HEK293 (cell line): ENCODE results near the gene GPALPP1.

Source experiments
- CTCF ChIA-PET: fragments of 350-600 bp; formaldehyde crosslinking; extraction: SDS; loops from one replicate; lab custom pipeline; 2021; ENCODE audit warnings: antibody characterized with exemption; lab: Yijun Ruan, JAX
- POLR2A ChIA-PET: fragments of 300-600 bp; formaldehyde crosslinking; extraction: SDS; loops from one replicate; lab custom pipeline; 2020; ENCODE audit warnings: antibody characterized with exemption, inconsistent platforms; lab: Yijun Ruan, JAX
- H3K27ac ChIP-seq: fragments of 200-500 bp; sonication (Bioruptor generic); 2 replicates; pipeline ENCODE4 v1.5.1; 2014; ENCODE audit warnings: low read depth, low read length, control low read depth, inconsistent platforms; ENCODE audit errors: extremely low read depth
- H3K36me3 ChIP-seq, 2 experiments: fragments of 200-500 bp in 1 of 2; sonication (Bioruptor generic) in 1 of 2; 1 replicate in 1 of 2; 2 replicates in 1 of 2; pipeline ENCODE4 v1.5.1; 2014 to 2017; ENCODE audit warnings: inconsistent platforms in 2 of 2, low read length in 2 of 2; ENCODE audit not compliant: control insufficient read depth in 2 of 2, insufficient read depth in 1 of 2
- H3K4me1 ChIP-seq: fragments of 200-500 bp; sonication (Bioruptor generic); 2 replicates; pipeline ENCODE4 v1.5.1; 2014; ENCODE audit warnings: mild to moderate bottlenecking, low read length, inconsistent platforms; ENCODE audit not compliant: control insufficient read depth, insufficient read depth
- H3K4me3 ChIP-seq: 2 replicates; pipeline ENCODE4 v1.5.1; 2011; ENCODE audit warnings: low read depth, mild to moderate bottlenecking, control low read depth, low read length, moderate library complexity
- H3K9me3 ChIP-seq: fragments of 200-500 bp; sonication (Bioruptor generic); 2 replicates; pipeline ENCODE4 v1.5.1; 2014; ENCODE audit warnings: low read depth, low read length, inconsistent platforms; ENCODE audit not compliant: control insufficient read depth, insufficient read depth
- ZFHX2 ChIP-seq: fragments of 450-650 bp; formaldehyde crosslinking; conservative IDR thresholded peaks from 2 replicates; pipeline ENCODE4 v1.5.1; 2016; ENCODE audit warnings: missing biosample characterization, missing genetic modification characterization
- ZFP37 ChIP-seq: fragments of 450-650 bp; formaldehyde crosslinking; IDR thresholded peaks from 2 replicates; pipeline ENCODE4 v1.5.1; 2016; ENCODE audit warnings: missing biosample characterization, missing genetic modification characterization
- ZNF175 ChIP-seq: fragments of 450-650 bp; formaldehyde crosslinking; IDR thresholded peaks from 2 replicates; pipeline ENCODE4 v1.5.1; 2016; ENCODE audit warnings: missing biosample characterization, missing genetic modification characterization
- ZNF521 ChIP-seq: fragments of 450-650 bp; formaldehyde crosslinking; IDR thresholded peaks from 2 replicates; pipeline ENCODE4 v1.5.1; 2017; ENCODE audit warnings: missing biosample characterization, mild to moderate bottlenecking, missing genetic modification characterization
- ZNF600 ChIP-seq: fragments of 450-650 bp; formaldehyde crosslinking; IDR thresholded peaks from 2 replicates; pipeline ENCODE4 v1.5.1; 2016; ENCODE audit warnings: missing biosample characterization, missing genetic modification characterization
- ZNF677 ChIP-seq: fragments of 450-650 bp; IDR thresholded peaks from 2 replicates; pipeline ENCODE4 v1.5.0; 2018; ENCODE audit warnings: missing biosample characterization, mild to moderate bottlenecking, missing genetic modification characterization, moderate library complexity
- TF ChIP-seq, protein P1 (sequence below): fragments of 450-650 bp; formaldehyde crosslinking; conservative IDR thresholded peaks from 2 replicates; pipeline ENCODE4 v1.5.1; 2016; ENCODE audit warnings: low read depth, missing biosample characterization, missing genetic modification characterization
- TF ChIP-seq, protein P2 (sequence below): fragments of 450-650 bp; formaldehyde crosslinking; IDR thresholded peaks from 2 replicates; pipeline ENCODE4 v1.5.1; 2017; ENCODE audit warnings: missing biosample characterization, missing genetic modification characterization
- TF ChIP-seq, protein P3 (sequence below): fragments of 450-650 bp; formaldehyde crosslinking; IDR thresholded peaks from 2 replicates; pipeline ENCODE4 v1.5.1; 2016; ENCODE audit warnings: missing biosample characterization, missing genetic modification characterization

The GPALPP1 gene

DNA sequence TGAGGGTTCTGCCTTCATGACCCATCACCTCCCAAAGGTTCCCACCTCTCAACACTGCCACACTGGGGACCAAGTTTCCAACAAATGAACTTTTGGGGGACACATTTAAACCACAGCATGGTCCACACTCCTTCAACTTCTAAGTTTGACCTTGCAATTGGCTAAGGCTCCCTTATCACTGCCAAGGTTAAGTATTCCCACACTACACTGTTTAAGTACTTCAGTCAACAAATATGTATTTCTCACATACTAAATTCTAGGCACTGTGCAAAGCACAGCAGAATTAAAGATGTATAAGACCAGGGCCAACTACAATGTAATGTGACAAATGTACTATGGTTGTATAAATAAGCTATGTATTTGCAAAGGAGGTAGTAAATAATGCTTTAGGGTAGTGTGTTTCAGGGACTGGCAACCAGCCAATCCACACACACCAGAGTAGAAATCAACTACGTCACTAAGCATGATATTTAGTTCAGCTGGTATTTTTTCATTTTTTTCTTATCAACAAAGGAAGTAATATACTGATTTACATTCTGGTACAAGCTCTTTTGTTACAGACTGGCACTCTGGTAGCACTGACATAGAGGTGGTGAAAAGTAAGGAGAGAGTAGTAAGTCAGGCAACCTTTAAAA is 12.3 kb upstream of the GPALPP1 start:
- ChIA-PET CTCF (interaction anchor here (0.6 to 1.2 kb wide), 4 partner anchors 38 to 494 kb away, joined by 3 to 6 read pairs (median 4); no protein-coding TSS in a partner anchor), POLR2A (no interaction called here)
- Histone ChIP-seq H3K4me1 (peaks cover 3% of the 10 kb centered on the region; the same call in 1 of the 2 replicates), H3K27ac (no peak overlapping the region), H3K36me3 (peaks cover 15 to 57% of the 10 kb centered on the region in 2 experiments), H3K9me3 (no peaks in the 10 kb centered on the region), H3K4me3 (no peak overlapping the region)
- TF ChIP-seq, protein P1, sequence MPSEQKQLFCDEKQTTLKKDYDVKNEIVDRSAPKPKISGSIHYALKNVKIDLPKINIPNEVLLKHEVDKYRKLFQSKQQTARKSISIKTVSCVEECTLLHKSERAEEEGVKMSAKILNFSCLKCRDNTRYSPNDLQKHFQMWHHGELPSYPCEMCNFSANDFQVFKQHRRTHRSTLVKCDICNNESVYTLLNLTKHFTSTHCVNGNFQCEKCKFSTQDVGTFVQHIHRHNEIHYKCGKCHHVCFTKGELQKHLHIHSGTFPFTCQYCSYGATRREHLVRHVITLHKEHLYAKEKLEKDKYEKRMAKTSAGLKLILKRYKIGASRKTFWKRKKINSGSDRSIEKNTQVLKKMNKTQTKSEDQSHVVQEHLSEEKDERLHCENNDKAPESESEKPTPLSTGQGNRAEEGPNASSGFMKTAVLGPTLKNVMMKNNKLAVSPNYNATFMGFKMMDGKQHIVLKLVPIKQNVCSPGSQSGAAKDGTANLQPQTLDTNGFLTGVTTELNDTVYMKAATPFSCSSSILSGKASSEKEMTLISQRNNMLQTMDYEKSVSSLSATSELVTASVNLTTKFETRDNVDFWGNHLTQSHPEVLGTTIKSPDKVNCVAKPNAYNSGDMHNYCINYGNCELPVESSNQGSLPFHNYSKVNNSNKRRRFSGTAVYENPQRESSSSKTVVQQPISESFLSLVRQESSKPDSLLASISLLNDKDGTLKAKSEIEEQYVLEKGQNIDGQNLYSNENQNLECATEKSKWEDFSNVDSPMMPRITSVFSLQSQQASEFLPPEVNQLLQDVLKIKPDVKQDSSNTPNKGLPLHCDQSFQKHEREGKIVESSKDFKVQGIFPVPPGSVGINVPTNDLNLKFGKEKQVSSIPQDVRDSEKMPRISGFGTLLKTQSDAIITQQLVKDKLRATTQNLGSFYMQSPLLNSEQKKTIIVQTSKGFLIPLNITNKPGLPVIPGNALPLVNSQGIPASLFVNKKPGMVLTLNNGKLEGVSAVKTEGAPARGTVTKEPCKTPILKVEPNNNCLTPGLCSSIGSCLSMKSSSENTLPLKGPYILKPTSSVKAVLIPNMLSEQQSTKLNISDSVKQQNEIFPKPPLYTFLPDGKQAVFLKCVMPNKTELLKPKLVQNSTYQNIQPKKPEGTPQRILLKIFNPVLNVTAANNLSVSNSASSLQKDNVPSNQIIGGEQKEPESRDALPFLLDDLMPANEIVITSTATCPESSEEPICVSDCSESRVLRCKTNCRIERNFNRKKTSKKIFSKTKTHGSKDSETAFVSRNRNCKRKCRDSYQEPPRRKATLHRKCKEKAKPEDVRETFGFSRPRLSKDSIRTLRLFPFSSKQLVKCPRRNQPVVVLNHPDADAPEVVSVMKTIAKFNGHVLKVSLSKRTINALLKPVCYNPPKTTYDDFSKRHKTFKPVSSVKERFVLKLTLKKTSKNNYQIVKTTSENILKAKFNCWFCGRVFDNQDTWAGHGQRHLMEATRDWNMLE (tag by site-specific recombination), result no peak
- TF ChIP-seq, protein P2, sequence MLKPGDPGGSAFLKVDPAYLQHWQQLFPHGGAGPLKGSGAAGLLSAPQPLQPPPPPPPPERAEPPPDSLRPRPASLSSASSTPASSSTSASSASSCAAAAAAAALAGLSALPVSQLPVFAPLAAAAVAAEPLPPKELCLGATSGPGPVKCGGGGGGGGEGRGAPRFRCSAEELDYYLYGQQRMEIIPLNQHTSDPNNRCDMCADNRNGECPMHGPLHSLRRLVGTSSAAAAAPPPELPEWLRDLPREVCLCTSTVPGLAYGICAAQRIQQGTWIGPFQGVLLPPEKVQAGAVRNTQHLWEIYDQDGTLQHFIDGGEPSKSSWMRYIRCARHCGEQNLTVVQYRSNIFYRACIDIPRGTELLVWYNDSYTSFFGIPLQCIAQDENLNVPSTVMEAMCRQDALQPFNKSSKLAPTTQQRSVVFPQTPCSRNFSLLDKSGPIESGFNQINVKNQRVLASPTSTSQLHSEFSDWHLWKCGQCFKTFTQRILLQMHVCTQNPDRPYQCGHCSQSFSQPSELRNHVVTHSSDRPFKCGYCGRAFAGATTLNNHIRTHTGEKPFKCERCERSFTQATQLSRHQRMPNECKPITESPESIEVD (tag by site-specific recombination), result peak; percentile 45

DNA sequence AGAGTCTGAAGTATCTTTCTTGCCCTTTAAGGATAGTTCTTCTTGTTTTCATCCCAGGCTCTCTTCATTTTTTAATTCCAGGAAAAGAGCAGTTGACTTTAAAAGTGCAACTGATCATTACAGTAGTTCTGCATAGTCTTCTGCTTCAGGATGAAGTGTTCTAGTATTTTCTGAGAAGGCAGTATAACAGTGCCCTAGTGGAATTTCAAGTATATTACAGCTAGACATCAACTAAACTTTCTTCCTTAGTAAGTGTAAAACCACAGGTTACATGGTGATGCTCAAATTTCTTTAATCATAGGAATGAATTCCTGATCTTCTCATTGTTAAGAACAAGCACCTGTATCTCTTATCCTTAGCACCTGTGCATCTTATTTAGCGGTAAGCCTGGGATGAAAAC is 11.0 kb upstream of the GPALPP1 start:
- no peaks in the 10 kb centered on the region for H3K9me3 ChIP-seq
- H3K27ac ChIP-seq, result no peak overlapping the region
- POLR2A ChIA-PET, result no interaction called here
- CTCF ChIA-PET, result no interaction called here
- no peaks in the 10 kb centered on the region for H3K4me1 ChIP-seq
- no peak for TF ChIP-seq ZNF175
- TF ChIP-seq ZNF677 (tag by site-specific recombination), result no peak
- TF ChIP-seq, protein P3, sequence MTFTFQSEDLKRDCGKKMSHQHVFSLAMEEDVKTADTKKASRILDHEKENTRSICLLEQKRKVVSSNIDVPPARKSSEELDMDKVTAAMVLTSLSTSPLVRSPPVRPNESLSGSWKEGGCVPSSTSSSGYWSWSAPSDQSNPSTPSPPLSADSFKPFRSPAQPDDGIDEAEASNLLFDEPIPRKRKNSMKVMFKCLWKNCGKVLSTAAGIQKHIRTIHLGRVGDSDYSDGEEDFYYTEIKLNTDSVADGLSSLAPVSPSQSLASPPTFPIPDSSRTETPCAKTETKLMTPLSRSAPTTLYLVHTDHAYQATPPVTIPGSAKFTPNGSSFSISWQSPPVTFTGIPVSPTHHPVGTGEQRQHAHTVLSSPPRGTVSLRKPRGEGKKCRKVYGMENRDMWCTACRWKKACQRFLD (tag by site-specific recombination), result no peak
- no peak for TF ChIP-seq ZNF521 (tag by site-specific recombination)
- TF ChIP-seq, all 188 proteins: peak for 0
- Histone ChIP-seq H3K36me3 (peaks cover 15 to 57% of the 10 kb centered on the region in 2 experiments), H3K4me3 (no peak overlapping the region)

DNA sequence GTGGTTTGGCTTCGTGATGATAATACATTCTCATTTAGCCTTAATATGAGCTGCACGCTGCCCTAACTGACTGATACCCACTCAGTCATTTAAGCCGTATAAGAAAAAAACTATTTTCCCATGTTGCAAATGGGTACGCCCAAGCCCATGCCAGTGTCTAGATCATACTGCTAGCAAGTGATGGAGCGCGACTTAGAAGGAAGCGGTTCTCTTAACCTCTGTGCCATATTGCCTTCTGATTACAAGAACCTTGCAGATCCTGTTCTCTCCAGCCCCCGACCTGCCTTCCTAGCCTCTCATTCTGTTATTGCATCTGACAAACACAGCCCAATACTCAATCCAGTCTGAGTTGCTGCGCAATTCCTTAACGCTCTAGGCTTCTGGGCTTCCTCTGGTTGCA is 603 bp downstream of the GPALPP1 start:
- H3K36me3 ChIP-seq, result peaks cover 0 to 9% of the 10 kb centered on the region in 2 experiments; a peak in 2 of 3 replicates
- CTCF ChIA-PET, result no interaction called here
- TF ChIP-seq ZNF600 (tag by site-specific recombination) (peak; percentile 81), ZFP37 (tag by site-specific recombination) (no peak), ZFHX2 (tag by site-specific recombination) (0 out of 2 replicates have a peak, but pooled peaks have one; percentile 3)
- no peaks in the 10 kb centered on the region for H3K9me3 ChIP-seq
- no peak overlapping the region; the same call in 1 of the 2 replicates for H3K27ac ChIP-seq
- peak overlapping the region; percentile 90 for H3K4me3 ChIP-seq
- peaks cover 3% of the 10 kb centered on the region; the same call in 1 of the 2 replicates for H3K4me1 ChIP-seq
- POLR2A ChIA-PET, result interaction anchor here (0.7 kb wide), 1 partner anchor 303 kb away, joined by 3 read pairs; no protein-coding TSS in a partner anchor
